HEK293 (cell line): ENCODE data around the gene SOX2.

ENCODE experiments used
- CTCF ChIA-PET: fragments of 350-600 bp; formaldehyde crosslinking; extraction: SDS; loops from one replicate; lab custom pipeline; 2021; ENCODE audit warnings: antibody characterized with exemption; lab: Yijun Ruan, JAX
- POLR2A ChIA-PET: fragments of 300-600 bp; formaldehyde crosslinking; extraction: SDS; loops from one replicate; lab custom pipeline; 2020; ENCODE audit warnings: antibody characterized with exemption, inconsistent platforms; lab: Yijun Ruan, JAX
- H3K27ac ChIP-seq: fragments of 200-500 bp; sonication (Bioruptor generic); 2 replicates; pipeline ENCODE4 v1.5.1; 2014; ENCODE audit warnings: low read depth, low read length, control low read depth, inconsistent platforms; ENCODE audit errors: extremely low read depth
- H3K36me3 ChIP-seq, 2 experiments: fragments of 200-500 bp in 1 of 2; sonication (Bioruptor generic) in 1 of 2; 1 replicate in 1 of 2; 2 replicates in 1 of 2; pipeline ENCODE4 v1.5.1; 2014 to 2017; ENCODE audit warnings: inconsistent platforms in 2 of 2, low read length in 2 of 2; ENCODE audit not compliant: control insufficient read depth in 2 of 2, insufficient read depth in 1 of 2
- H3K4me1 ChIP-seq: fragments of 200-500 bp; sonication (Bioruptor generic); 2 replicates; pipeline ENCODE4 v1.5.1; 2014; ENCODE audit warnings: mild to moderate bottlenecking, low read length, inconsistent platforms; ENCODE audit not compliant: control insufficient read depth, insufficient read depth
- H3K4me3 ChIP-seq: 2 replicates; pipeline ENCODE4 v1.5.1; 2011; ENCODE audit warnings: low read depth, mild to moderate bottlenecking, control low read depth, low read length, moderate library complexity
- H3K9me3 ChIP-seq: fragments of 200-500 bp; sonication (Bioruptor generic); 2 replicates; pipeline ENCODE4 v1.5.1; 2014; ENCODE audit warnings: low read depth, low read length, inconsistent platforms; ENCODE audit not compliant: control insufficient read depth, insufficient read depth
- EGR2 ChIP-seq: fragments of 450-650 bp; formaldehyde crosslinking; IDR thresholded peaks from 2 replicates; pipeline ENCODE4 v1.5.1; 2016; ENCODE audit warnings: low read depth, missing biosample characterization, missing genetic modification characterization
- PRDM1 ChIP-seq: fragments of 450-650 bp; formaldehyde crosslinking; IDR thresholded peaks from 2 replicates; pipeline ENCODE4; 2016; ENCODE audit warnings: missing biosample characterization, missing genetic modification characterization
- SP3 ChIP-seq: fragments of 450-650 bp; formaldehyde crosslinking; IDR thresholded peaks from 2 replicates; pipeline ENCODE4 v1.5.1; 2016; ENCODE audit warnings: missing biosample characterization, missing genetic modification characterization
- SP7 ChIP-seq: fragments of 450-650 bp; formaldehyde crosslinking; IDR thresholded peaks from 2 replicates; pipeline ENCODE4 v1.5.1; 2016; ENCODE audit warnings: missing biosample characterization, missing genetic modification characterization
- ZEB2 ChIP-seq: fragments of 450-650 bp; formaldehyde crosslinking; IDR thresholded peaks from 2 replicates; pipeline ENCODE4 v1.5.1; 2016; ENCODE audit warnings: missing biosample characterization, missing genetic modification characterization
- ZFHX2 ChIP-seq: fragments of 450-650 bp; formaldehyde crosslinking; conservative IDR thresholded peaks from 2 replicates; pipeline ENCODE4 v1.5.1; 2016; ENCODE audit warnings: missing biosample characterization, missing genetic modification characterization
- ZNF366 ChIP-seq: fragments of 450-650 bp; formaldehyde crosslinking; conservative IDR thresholded peaks from 2 replicates; pipeline ENCODE4 v1.5.1; 2016; ENCODE audit warnings: missing biosample characterization, missing genetic modification characterization
- ZNF548 ChIP-seq: fragments of 450-650 bp; formaldehyde crosslinking; IDR thresholded peaks from 2 replicates; pipeline ENCODE4 v1.5.1; 2016; ENCODE audit warnings: missing biosample characterization, missing genetic modification characterization
- ZNF654 ChIP-seq: fragments of 450-650 bp; formaldehyde crosslinking; IDR thresholded peaks from 2 replicates; pipeline ENCODE4 v1.5.1; 2016; ENCODE audit warnings: low read depth, missing biosample characterization, missing genetic modification characterization
- ZNF660 ChIP-seq: fragments of 450-650 bp; IDR thresholded peaks from 2 replicates; pipeline ENCODE4 v1.5.1; 2018; ENCODE audit warnings: missing biosample characterization, mild to moderate bottlenecking, missing genetic modification characterization
- ZNF837 ChIP-seq: fragments of 450-650 bp; formaldehyde crosslinking; IDR thresholded peaks from 2 replicates; pipeline ENCODE4 v1.5.1; 2016; ENCODE audit warnings: missing biosample characterization, missing genetic modification characterization
- ZSCAN30 ChIP-seq: fragments of 450-650 bp; IDR thresholded peaks from 2 replicates; pipeline ENCODE4 v1.5.1; 2018; ENCODE audit warnings: missing biosample characterization, mild to moderate bottlenecking, missing genetic modification characterization, moderate library complexity
- TF ChIP-seq, protein P1 (sequence below): fragments of 450-650 bp; formaldehyde crosslinking; IDR thresholded peaks from 2 replicates; pipeline ENCODE4 v1.5.1; 2016; ENCODE audit warnings: missing biosample characterization, missing genetic modification characterization
- TF ChIP-seq, protein P2 (sequence below): fragments of 450-650 bp; formaldehyde crosslinking; optimal IDR thresholded peaks from 2 replicates; pipeline ENCODE3; 2016; ENCODE audit warnings: missing biosample characterization, mild to moderate bottlenecking, missing genetic modification characterization
- TF ChIP-seq, protein P3 (sequence below): fragments of 450-650 bp; formaldehyde crosslinking; IDR thresholded peaks from 2 replicates; pipeline ENCODE4 v1.5.1; 2016; ENCODE audit warnings: missing biosample characterization, missing genetic modification characterization

Gene SOX2

DNA sequence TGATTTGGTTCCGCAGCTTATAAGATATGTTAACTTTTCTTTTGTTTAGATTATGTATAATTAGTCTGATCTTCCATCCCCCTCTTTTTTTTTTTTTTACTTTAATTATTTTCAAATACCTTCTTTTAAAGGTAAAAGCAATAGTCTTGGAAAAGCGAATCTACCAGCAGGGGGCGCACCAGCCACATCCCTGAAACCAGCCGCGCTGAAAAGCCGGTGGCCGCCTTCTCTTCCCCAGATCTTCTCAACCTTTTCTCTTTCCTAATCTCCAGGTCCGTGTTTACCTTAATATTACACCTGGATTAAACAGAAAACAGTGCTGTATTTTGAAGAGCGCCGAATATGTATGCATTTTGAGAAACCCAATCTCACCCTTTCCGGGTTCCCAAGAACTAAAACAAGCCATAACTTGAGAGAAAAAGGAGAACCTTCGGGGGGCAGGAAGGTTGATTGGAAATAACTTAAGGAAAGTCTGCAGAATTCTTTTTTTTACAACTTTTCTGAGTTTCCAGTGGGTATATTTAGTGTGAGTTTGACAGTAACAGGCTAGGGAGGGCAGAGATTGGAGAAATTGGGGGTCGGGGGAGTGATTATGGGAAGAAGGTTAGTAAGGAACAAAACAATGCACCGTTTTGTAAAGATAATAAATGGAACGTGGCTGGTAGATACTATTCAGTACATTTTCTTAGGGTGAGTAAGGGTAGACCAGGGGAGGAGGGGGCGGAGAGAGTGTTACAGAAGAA is 2.0 kb upstream of the SOX2 start:
- CTCF ChIA-PET: interaction anchor here (0.6 to 1.3 kb wide), 7 partner anchors 9 to 555 kb away, joined by 3 to 9 read pairs (median 4); no protein-coding TSS in a partner anchor
- peak overlapping the region; percentile 22; the same call in 1 of the 2 replicates for H3K27ac ChIP-seq
- H3K4me3 ChIP-seq: no peak overlapping the region

DNA sequence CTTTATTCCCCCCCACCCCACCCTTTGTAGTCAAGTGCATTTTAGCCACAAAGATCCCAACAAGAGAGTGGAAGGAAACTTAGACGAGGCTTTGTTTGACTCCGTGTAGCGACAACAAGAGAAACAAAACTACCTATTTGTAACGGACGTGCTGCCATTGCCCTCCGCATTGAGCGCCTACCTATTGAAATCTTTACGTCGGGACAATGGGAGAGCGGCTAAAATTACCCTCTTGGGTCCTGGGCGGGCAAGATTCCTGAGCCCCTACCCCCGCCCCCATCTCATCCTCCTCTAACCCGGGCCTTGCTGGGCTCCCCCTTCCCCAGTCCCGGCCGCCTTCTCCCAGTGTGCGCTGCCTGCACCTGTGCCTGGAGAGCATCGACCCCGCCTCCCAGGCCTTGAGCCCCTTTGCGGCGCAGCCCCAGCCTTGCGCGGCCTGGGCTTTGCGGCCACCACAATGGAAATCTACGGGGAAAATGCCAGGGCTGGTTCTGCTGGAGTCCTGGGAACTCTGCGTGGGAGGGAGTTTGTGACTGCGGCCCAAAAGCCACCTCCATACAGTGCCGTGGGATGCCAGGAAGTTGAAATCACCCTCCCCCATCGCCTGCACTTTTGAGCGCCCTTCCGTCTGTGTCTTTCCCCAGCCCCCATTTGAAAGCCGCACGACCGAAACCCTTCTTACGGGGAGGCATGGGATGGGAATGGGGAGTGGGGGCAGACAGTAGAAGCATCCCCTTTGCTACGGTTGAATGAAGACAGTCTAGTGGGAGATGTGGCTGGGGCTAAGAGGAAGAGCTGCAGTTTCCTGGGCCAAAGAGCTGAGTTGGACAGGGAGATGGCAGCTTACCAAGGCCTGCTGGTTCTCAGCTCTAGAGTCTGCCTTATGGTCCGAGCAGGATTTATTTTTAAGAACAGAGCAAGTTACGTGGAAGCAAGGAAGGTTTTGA is 1.1 kb upstream of the SOX2 start:
- H3K36me3 ChIP-seq: no peaks in the 10 kb centered on the region
- H3K4me1 ChIP-seq: peaks cover 10% of the 10 kb centered on the region
- CTCF ChIA-PET: interaction anchor here (0.7 kb wide), 1 partner anchor 384 kb away, joined by 5 read pairs; no protein-coding TSS in a partner anchor
- H3K27ac ChIP-seq: peak overlapping the region; percentile 85
- H3K9me3 ChIP-seq: no peaks in the 10 kb centered on the region
- TF ChIP-seq EGR2 (tag by site-specific recombination) (peak; percentile 58), ZNF548 (tag by site-specific recombination) (no peak), ZFHX2 (tag by site-specific recombination) (peak; percentile 82)
- no peak overlapping the region for H3K4me3 ChIP-seq
- POLR2A ChIA-PET: no interaction called here

More for the DNA sequence above, 2.0 kb upstream of the SOX2 start:
- POLR2A ChIA-PET: no interaction called here
- Histone ChIP-seq H3K9me3 (no peaks in the 10 kb centered on the region), H3K36me3 (no peaks in the 10 kb centered on the region), H3K4me1 (peaks cover 10% of the 10 kb centered on the region)
- TF ChIP-seq ZNF837 (tag by site-specific recombination) (no peak), ZNF366 (peak; percentile 68; the same call in 1 of the 2 replicates), SP7 (tag by site-specific recombination) (0 out of 2 replicates have a peak, but pooled peaks have one; percentile 16), PRDM1 (peak; percentile 37; the same call in 1 of the 2 replicates), ZNF660 (tag by site-specific recombination) (peak; percentile 30; the same call in 1 of the 2 replicates), ZNF654 (tag by site-specific recombination) (peak; percentile 86), ZEB2 (tag by site-specific recombination) (peak; percentile 65), SP3 (tag by site-specific recombination) (no peak), ZSCAN30 (tag by site-specific recombination) (0 out of 2 replicates have a peak, but pooled peaks have one; percentile 58)
- TF ChIP-seq, protein P1, sequence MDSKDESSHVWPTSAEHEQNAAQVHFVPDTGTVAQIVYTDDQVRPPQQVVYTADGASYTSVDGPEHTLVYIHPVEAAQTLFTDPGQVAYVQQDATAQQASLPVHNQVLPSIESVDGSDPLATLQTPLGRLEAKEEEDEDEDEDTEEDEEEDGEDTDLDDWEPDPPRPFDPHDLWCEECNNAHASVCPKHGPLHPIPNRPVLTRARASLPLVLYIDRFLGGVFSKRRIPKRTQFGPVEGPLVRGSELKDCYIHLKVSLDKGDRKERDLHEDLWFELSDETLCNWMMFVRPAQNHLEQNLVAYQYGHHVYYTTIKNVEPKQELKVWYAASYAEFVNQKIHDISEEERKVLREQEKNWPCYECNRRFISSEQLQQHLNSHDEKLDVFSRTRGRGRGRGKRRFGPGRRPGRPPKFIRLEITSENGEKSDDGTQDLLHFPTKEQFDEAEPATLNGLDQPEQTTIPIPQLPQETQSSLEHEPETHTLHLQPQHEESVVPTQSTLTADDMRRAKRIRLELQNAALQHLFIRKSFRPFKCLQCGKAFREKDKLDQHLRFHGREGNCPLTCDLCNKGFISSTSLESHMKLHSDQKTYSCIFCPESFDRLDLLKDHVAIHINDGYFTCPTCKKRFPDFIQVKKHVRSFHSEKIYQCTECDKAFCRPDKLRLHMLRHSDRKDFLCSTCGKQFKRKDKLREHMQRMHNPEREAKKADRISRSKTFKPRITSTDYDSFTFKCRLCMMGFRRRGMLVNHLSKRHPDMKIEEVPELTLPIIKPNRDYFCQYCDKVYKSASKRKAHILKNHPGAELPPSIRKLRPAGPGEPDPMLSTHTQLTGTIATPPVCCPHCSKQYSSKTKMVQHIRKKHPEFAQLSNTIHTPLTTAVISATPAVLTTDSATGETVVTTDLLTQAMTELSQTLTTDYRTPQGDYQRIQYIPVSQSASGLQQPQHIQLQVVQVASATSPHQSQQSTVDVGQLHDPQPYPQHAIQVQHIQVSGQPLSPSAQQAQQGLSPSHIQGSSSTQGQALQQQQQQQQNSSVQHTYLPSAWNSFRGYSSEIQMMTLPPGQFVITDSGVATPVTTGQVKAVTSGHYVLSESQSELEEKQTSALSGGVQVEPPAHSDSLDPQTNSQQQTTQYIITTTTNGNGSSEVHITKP (tag by site-specific recombination): peak; percentile 55; the same call in 1 of the 2 replicates
- TF ChIP-seq, protein P2, sequence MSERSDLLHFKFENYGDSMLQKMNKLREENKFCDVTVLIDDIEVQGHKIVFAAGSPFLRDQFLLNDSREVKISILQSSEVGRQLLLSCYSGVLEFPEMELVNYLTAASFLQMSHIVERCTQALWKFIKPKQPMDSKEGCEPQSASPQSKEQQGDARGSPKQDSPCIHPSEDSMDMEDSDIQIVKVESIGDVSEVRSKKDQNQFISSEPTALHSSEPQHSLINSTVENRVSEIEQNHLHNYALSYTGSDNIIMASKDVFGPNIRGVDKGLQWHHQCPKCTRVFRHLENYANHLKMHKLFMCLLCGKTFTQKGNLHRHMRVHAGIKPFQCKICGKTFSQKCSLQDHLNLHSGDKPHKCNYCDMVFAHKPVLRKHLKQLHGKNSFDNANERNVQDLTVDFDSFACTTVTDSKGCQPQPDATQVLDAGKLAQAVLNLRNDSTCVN: no peak
- TF ChIP-seq, protein P3, sequence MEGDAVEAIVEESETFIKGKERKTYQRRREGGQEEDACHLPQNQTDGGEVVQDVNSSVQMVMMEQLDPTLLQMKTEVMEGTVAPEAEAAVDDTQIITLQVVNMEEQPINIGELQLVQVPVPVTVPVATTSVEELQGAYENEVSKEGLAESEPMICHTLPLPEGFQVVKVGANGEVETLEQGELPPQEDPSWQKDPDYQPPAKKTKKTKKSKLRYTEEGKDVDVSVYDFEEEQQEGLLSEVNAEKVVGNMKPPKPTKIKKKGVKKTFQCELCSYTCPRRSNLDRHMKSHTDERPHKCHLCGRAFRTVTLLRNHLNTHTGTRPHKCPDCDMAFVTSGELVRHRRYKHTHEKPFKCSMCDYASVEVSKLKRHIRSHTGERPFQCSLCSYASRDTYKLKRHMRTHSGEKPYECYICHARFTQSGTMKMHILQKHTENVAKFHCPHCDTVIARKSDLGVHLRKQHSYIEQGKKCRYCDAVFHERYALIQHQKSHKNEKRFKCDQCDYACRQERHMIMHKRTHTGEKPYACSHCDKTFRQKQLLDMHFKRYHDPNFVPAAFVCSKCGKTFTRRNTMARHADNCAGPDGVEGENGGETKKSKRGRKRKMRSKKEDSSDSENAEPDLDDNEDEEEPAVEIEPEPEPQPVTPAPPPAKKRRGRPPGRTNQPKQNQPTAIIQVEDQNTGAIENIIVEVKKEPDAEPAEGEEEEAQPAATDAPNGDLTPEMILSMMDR (tag by site-specific recombination): peak; percentile 60
